Stomach (tissue), 4 donors: ENCODE data around the gene RERE.

ENCODE experiments used
- CTCF ChIP-seq, 7 experiments: fragments of 450-650 bp in 4 of 7; fragments of 200-600 bp in 3 of 7; sonication (generic) in 3 of 7; IDR thresholded peaks; one replicate each; pipeline ENCODE4 v1.5.1; 2016 to 2019; ENCODE audit warnings: antibody characterized with exemption in 7 of 7, control low read depth in 2 of 7, mild to moderate bottlenecking in 1 of 7
- POLR2A ChIP-seq, 4 donors: fragments of 450-650 bp; IDR thresholded peaks; one replicate each; pipeline ENCODE4 v1.6.1; 2016; ENCODE audit warnings: antibody characterized with exemption in 4 of 4, control low read depth in 2 of 4, mild to moderate bottlenecking in 1 of 4, moderate library complexity in 1 of 4

DNA sequence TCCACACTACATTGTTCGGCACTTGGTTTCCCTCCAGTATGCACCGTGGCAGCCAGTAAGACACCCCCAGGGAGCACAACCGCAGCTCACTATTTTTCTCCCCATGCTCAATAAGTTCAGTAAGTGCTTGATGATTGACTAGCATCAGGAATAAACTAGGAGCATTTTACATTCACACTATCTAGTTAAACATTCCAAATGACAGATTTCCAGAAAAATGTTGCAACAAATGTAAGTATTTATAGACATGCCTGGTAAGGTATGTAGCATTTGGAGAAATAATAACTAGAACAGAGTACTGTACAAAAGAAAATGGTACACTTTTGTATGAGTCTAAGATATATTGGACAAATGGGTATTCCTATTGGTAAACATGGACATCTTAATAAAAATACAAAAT, 406.6 kb downstream of the RERE start:
- TF ChIP-seq CTCF (IDR thresholded peaks at IDR 0.05) (no peak), POLR2A (IDR thresholded peaks at IDR 0.05) (no peak)
